NCI-H2227 (cell line): ENCODE measurements around the gene ANKRD44.
A peak's percentile ranks its signal among the peaks of the same experiment; 100 is the strongest.
"Not testable (repeated sequence)": the region's sequence is repeated elsewhere in the genome, so short reads cannot be mapped to it uniquely, and the experiment has no call there.

Experiments used
- DNase-seq: peaks from one replicate; lab custom pipeline; 2025; ENCODE audit not compliant: unreplicated experiment; lab: John Stamatoyannopoulos, UW

The ANKRD44 gene

GRCh38 chr2:197054437-197054836 lies 256.1 kb downstream of the ANKRD44 start:
- no peak for DNase-seq

DNA sequence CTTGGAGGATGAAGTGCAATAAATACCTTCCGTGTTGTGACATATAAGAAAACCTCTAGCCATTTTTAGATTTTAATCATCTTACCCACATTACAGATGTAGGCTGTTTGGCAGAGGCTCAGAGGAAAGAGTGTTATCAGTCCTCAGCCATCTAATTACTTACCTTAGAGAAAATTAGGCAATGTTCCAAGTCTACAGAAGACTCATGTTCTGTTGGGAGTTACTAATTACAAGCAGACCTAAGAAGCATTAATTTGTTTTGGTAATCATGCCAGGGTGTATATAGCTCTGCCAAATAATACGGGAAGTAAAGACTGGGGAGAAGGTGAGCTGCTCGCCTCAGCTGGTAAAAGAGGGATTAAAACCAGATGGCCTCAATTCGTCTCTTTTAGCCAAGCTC lies 258.2 kb downstream of the ANKRD44 start:
- DNase-seq, result no peak

DNA sequence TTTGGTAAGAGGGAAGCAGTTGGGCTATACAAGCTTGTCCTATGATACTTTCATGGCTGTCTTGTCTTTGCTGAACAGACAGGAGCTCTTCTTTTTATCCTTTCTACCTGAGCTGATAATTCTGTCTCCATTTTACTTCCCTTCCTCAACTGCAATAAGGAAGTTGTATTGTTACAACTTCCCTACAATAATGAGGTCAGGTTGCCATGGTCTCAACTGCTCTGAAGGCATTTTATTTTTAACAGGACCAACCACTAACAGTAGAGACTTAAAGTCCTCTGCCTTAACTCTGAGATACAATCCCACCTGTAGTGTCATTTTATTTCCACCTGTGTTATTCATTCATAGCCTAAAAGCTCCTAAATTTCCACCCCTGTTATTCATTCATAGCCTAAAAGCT lies 265.5 kb downstream of the ANKRD44 start:
- DNase-seq, result no peak

DNA sequence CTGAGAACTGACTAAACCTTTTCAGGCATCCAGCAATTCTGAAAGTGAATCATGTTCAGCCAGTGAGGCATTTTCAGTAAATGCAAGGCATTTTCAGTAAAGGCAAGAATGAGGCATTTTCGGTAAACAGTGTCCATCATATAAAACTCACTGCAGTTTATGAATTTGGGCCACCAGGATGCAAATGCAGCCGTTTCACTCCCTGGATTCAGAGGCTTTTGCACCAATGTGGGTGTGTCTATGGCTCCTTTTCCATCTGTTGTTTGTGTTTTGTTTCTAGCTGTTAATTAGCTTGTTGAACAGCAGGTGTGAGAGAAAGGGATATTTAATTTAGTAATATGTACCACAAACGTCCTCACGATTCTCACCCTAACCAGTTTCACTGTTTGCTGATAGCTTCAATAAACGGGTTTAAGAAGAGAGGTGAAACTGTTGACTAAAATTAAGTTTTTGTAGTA lies 267.8 kb downstream of the ANKRD44 start:
- DNase-seq, result no peak

GRCh38 chr2:197037863-197038398 lies 272.6 kb downstream of the ANKRD44 start:
- DNase-seq, result no peak

GRCh38 chr2:197035002-197035401 lies 275.6 kb downstream of the ANKRD44 start:
- DNase-seq, result no peak

DNA sequence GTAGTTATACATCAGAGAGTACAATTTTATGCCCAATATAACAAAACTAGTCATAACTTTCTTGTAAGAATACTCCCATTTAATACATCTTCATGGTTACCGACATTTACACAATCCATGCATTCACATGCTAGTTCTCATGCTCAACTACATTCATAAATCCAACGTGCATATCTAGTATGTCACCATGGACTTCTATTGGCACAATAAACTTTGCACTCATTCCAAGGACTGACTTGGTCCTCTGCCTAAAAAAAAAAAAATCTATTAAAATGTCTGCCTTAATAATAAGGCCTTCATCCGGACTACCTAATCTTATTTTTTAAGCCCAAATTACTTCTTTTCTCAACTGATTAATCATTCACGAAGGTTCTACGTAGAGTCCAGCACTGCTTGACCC lies 276.3 kb downstream of the ANKRD44 start:
- no peak for DNase-seq

DNA sequence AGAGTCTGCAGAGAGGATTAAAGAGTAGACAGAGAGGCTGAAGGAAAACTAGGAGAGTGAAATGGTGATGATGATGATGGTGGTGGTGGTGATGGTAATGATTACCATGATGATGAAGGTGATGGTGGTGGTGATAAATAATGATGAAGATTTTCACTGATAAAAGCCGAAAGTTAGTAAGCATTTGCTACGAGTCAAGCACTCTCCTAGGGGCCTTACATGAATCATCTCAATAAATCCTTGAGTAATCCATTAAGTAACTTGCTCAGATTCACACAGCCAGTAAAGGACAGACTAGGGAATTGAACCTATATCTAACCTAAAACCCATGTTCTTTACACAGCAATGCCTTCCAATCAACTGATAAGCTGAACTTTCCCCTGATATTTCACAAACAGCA lies 277.4 kb downstream of the ANKRD44 start:
- no peak for DNase-seq

GRCh38 chr2:197031803-197032202 lies 278.8 kb downstream of the ANKRD44 start:
- DNase-seq, result no peak

GRCh38 chr2:197030090-197030489 lies 280.5 kb downstream of the ANKRD44 start:
- DNase-seq, result no peak

DNA sequence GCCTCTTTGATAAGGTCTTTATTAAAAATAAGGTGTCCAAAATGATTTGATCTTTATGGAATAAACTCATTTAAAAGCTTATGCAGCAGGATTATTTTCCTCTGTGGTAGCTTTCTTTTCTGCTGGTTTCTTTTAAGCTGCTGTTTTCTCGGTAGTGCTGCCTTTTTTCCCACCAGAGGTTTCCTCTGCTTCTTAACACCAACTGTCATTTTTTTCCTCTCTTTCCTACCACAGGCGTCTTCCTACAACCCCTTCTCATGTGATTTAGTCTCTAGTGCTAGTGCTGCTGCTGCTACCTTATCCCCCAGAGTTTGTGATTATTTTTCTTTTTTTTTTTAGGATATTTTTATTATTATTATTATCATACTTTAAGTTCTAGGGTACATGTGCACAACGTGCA lies 281.9 kb downstream of the ANKRD44 start:
- DNase-seq, result no peak

DNA sequence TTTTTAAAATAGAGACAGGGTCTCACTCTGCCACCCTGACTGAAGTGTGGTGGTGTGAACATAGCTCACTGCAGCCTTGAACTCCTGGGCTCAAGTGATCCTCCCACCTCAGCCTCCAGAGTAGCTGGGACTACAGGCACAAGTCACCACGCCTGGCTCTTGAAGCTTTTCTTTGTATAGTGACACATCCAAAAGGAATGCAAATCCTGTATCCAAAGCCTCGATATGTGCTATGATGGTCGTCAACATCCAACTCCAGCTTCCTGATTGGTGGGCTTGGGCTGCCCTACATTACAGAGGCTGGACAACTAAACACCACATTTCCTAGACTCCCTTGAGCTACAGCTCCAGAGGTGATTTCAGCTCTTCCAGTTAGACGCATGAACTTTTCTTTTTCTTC lies 282.4 kb downstream of the ANKRD44 start:
- no peak for DNase-seq

GRCh38 chr2:197024206-197024605 lies 286.4 kb downstream of the ANKRD44 start:
- DNase-seq, result no peak

DNA sequence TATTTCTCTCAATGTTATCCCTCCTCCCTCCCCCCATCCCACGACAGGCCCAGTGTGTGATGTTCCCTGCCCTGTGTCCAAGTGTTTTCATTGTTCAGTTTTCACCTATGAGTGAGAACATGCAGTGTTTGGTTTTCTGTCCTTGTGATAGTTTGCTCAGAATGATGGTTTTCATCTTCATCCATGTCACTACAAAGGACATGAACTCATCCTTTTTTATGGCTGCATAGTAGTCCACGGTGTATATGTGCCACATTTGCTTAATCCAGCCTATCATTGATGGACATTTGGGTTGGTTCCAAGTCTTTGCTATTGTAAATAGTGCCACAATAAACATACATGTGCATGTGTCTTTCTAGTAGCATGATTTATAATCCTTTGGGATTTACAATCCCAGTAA lies 289.7 kb downstream of the ANKRD44 start:
- not testable (repeated sequence) for DNase-seq

- DNase-seq, result no peak
Measured at GRCh38 chr2:197013098-197013497, 297.5 kb downstream of the ANKRD44 start.

DNA sequence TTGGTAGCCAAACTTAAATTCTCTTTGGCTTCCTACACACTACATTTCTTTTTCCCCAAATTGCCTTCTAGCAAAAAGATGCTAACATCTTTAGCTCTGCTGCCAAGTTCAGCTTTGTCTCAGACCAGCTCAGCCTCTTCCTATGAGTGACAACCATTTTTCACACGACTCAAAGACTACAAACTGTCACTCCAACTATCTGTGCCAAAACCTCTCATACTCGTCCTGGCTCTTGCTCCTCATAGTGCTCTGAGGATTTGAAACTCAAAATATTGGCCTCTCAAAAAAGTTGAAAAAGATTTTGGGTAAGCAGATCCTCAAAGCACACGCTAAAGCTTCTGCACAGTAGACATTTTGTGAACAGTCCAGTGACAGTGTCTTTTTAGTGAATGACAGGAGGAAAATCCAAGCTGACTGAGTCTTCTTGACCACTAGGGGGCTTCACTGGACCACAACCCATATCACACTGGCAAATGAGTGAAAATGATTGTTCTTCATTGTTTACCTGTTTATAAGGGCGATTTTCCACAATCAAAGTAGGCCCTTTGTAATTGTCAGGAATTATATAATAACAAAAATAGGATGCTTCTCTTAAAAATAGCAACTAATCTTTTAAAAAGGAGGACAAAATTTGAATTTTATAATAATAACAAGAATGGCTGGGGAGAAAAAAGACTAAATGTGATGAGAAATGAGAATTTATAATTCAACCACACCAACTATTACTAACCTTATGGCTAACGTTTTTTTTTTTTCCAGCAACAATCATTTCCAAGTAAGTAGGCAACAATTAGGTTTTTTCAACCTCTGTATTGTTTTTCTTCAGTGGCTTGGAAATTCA lies 298.6 kb downstream of the ANKRD44 start:
- DNase-seq, result peak; percentile 74

GRCh38 chr2:197011021-197011417 lies 299.6 kb downstream of the ANKRD44 start:
- DNase-seq, result no peak

GRCh38 chr2:197010200-197011020 lies 300.2 kb downstream of the ANKRD44 start:
- DNase-seq, result peak; percentile 52

DNA sequence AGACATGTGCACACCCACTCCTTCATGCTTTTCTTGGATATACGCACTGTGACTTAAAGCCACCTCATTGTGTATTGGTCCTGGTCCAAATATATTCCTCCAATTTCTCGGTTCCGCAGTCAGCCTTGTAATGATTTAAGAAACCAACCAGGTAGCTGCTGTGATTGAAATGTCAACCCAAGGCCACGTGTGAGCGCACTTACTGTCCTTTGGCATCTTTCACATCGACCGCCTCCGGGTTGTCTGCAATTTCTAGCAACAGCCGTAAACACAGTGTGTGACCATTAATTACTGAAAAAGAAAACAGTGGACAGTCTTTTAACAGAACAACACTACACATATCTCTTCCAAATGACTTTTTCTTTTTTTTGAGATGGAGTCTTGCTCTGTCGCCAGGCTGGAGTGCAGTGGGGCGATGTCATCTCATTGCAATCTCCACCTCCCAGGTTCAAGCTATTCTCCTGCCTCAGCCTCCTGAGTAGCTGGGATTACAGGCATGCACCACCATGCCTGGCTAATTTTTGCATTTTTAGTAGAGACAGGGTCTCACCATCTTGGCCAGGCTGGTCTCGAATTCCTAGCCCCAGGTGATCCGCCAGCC lies 301.7 kb downstream of the ANKRD44 start:
- not testable (repeated sequence) for DNase-seq

DNA sequence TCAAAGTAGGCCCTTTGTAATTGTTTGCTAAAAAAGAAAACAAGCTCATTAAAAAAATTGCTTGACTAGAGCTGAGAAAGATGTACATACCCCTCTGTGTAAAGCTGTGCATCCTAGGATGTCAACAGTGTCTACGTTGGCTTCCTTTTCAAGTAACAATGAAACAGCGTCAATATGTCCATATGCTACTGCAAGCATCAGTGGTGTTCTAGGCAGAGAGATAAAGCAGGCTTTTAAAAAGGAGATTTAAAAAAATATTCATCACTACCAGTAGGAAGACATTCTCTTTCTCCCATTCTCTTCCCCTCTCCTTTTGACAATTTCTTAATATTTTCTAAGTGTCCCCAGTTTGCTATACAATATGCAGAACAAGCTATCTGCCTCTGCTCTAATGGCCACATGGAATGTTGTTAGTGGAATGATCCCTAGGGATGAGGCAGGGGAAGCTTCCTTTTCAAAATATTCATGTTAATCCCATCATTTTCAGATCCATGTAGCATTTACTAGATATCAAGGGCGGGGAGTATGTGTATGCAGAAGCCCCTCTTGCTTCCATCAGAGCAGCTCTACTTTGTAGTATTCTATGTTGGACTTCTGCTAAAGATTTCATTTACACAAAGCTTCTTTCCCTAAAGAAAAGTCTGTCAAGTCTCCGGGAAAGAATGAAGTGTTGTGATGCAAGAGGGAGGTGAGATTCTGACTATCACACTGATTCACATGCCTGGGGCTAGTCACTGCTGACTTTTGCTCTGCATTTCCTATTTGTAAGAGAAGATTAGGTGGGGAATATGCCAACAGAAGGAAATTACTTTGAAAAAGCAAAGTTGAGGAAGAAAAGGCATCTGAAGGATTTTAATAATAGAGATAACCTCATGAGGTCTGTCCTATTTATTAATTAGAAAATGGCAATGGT lies 302.6 kb downstream of the ANKRD44 start:
- no peak for DNase-seq
